Kidney glomerular epithelial cell (primary cell): ENCODE results near the gene C19orf81.

Source experiments
- DNase-seq: peaks from one replicate; lab custom pipeline; 2025; lab: John Stamatoyannopoulos, UW

C19orf81 gene

DNA sequence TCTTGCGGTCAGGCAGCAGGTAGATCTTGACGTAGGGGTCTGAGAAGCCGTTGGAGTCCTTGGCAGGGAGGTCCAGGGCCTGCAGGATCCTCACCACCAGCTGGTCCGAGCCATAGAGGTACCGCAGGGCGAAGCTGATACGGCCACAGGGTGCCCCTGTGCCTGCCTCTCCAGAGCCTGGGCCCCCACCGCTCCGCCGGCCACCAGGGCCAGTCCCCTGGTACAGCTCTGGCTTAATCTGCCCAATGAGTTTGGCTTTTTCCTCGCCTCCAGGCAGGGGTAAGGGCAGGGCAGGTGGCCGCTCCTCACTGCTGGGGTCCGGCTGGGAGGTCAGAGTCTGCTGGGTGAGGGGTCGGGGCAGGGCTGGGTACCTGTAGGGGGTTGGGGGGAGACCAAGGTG lies 19.4 kb upstream of the C19orf81 start:
- no peak for DNase-seq

DNA sequence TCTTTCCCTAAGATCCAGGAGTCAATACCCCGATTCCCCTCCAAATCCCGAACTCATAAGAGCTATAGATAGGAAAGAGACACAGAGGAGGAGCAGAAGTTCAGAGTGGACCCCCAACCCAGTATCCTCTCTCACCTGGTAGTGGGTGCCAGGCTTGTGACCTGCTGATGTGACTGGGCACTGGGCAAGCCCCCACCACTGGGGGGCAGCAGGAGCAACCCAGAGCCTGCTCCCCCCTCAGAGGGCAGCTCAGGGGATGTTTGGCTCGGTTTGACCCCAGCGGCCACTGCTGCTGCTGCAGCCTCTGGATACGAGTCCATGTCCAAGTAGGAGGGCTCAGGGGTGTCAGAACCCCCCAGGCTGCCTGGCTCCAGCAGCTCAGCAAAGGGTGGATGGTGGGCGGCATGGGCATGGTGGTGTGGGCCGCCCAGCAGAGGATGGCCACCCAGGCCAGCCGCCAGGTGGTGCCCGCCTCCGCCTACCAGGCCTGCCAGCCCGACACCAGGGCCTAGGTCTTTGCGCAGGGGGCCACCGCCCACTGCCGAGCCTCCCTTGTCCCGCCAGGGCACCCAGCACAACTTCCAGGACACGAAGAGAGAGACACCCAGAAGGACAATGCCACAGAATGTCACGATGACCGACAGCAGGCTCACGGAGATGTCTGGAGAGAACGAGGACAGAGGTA lies 17.0 kb upstream of the C19orf81 start:
- no peak for DNase-seq

DNA sequence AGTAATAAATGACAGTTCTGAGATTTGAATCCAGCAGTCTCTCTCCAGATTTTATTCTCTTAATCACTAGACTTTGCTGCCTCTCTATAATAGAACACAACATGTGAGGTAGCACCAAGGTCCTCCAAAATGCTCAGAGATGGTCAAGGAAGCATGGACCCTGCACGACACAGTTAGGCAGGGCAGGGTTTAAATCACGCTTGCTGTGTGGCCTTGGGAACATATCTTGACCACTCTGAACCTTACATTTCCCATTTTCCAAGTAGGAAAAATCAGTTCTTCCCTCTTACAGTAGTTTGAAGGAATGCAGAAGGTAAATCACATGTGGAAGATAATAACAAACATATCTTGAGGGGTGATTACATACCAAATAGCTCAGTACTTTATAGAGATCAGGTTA lies 15.9 kb upstream of the C19orf81 start:
- DNase-seq = no peak

DNA sequence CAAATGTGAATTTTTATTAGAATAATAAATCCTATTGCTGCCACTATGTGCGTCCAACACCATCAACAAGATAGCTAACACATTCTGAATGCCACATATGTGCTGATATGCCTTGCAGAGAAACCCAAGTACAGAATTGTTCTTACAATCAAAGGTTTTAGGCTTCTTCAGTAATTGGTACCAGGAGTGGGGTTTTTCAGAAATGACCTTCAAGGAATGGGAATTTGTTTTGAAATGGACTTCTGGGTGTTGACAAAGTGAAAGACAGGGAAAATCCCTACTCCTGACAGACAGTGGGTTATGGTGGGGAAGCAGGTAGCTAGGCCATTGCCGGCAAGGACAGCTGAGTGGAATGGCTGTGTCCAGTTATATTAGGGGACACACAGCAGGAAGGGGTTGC lies 15.3 kb upstream of the C19orf81 start:
- DNase-seq = no peak

DNA sequence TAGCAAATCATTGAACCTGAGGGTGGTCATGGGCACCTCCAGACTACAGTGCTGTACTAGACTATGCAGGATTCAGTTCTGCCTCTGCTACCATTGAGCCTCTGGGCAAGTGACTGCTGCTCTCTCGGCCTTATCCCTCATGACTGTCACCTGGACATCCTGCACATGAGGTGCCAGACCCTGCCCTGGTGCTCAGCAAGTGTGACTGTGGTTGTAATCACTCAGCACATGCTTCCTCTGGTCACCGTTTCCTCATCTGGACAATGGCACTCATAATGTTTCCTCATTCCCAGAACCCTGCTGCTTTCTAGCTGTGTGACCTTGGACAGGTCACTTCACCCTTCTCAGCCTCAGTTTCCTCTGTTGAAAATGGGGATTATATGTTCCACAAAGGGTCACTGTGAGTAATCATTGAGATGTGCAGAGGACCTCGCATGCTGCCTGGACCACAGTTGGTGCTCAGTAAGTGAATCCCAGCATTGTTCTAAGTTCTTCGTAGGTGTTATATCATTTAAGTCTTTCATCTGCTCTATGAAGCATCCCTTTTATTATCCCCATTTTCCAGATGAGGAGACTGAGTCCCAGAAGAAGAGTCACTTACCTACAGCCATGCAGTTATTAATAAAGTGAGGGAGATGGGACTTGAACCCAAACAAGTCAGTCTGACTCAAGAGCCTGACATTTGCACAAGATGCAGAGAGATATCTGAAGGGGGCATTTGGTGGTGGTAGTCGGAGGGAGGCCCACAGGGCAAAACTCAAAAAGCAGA lies 12.7 kb upstream of the C19orf81 start:
- no peak for DNase-seq

DNA sequence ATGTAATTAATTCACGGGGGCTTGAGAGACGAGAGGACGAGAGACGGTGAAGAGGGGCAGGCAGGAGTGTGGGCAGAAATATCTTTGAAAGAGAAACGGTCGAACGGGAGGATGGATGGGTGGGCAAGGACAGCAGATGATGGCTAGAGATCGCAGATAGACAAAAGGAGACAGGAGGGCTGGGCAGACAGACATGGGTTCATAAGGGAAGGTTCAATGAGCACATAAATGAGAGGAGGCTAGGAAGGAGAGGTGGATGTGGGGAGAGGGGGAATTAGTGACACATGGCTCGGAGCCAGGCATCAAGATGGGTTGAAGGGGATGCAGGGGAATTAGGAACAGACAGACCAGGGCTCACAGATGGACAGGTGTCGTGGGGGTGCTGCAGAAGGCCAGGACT lies 10.6 kb upstream of the C19orf81 start:
- DNase-seq = no peak

DNA sequence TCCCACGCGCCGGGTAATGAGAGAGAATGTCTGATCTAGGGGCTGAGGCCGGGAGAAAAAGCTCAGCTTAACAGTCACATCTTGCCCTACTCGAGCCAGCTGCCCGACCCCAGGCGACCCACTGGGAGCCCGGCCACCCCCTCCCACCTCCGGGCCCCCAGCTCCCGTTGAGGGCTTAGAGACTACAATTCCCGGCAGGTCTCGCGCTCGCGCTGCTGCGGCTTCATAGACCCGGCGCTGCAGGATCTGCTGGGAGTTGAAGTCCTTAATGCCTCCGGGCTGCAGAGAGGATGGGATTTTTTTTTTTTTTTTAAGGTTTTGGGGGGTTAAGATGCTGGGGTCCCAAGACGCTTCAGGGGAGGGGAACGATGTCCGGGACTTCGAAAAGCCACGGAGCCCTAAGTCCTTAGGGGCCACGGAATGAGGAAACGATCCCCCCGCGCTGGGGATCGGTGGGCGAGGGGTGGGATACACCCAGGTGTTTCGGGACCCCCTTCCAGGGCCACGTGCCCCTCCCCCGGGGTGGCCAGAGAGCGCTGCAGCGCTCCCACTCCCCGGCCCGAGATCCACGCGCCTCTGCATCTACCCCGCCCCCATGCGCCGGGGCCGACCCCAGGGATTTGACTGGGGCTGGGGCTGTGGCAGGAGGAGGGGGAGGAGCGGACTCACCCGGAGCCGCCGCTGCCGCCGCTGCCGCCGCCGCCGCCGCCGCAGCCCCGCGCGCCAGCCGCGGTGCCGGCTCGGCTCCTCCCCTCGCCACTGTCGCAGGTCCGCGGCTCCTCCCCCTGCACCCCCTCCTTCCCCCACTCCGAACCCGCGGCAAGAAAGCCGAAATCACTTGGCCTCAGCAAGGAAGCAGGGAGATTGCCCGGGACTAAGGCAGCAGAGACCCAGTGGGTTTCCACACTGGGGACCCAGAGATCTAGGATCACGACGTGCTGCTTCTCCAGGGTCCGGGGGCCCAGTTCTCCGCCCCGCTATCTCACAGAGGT lies 9.8 kb upstream of the C19orf81 start, which contains the start of gene SYT3:
TSS of gene SYT3 (minus strand) at position 761 of the 992 bp plus-strand sequence. CDS start 2,470 bp downstream, outside the sequence.
- DNase-seq = peak; percentile 4

DNA sequence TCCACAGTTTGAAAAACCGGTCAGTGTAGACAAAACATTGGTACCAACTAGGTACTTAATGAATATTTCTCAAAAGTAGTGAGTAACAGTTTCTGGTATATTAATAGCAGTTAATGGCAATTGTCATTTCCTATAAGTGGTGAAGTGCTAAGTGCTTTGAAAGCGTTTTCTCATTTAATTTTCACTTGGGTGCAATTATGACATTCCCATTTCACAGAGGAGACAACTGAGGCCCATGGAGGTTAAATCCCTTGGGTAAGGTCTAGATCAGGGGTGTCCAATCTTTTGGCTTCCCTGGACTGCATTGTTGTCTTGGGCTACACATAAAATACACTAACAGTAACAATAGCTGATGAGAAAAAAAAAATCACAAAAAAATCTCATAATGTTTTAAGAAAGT lies 8.9 kb upstream of the C19orf81 start:
- DNase-seq = no peak

DNA sequence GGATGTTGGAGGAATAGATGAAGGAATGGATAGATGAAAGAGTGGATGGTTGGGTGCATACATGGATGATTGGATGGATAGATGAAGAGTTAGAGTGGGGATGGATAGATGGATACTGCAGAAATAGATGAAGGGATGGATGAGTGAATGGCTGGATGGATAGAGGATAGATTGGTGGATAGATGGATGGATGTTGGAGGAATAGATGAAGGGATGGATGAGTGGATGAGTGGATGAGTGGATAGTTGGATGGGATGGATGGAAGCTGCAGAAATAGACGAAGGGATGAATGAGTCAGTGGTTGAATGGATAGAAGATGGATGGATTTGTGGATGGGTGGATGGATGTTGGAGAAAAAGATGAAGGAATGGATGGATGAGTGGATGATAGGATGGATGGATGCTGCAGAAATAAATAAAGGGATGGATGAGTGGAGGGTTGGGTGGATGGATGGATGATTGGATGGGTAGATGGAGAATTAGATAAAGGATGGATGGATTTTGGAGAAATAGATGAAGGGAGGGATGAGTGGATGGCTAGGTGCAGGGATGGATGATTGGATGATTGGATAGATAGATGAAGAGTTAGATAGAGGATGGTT lies 4.8 kb upstream of the C19orf81 start:
- no peak for DNase-seq

DNA sequence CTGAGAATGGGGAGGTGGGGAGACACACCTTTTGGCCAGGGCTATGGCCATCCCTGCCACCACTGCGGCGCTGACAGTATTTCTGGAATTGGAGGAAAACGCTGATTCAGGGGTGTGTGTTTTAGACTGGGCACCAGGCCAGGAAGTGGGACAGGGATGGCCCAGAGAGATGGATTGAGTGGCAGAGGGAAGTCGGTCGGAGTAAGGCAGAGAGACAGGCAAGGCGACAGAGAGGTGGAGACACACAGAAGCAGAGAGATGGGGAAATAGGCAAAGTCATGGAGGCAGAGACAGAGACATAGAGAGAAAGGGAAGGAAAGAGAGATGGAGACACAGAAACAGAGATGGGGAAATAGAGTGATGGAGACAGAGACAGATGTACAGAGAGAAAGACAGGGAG lies 4.1 kb upstream of the C19orf81 start:
- DNase-seq = no peak

DNA sequence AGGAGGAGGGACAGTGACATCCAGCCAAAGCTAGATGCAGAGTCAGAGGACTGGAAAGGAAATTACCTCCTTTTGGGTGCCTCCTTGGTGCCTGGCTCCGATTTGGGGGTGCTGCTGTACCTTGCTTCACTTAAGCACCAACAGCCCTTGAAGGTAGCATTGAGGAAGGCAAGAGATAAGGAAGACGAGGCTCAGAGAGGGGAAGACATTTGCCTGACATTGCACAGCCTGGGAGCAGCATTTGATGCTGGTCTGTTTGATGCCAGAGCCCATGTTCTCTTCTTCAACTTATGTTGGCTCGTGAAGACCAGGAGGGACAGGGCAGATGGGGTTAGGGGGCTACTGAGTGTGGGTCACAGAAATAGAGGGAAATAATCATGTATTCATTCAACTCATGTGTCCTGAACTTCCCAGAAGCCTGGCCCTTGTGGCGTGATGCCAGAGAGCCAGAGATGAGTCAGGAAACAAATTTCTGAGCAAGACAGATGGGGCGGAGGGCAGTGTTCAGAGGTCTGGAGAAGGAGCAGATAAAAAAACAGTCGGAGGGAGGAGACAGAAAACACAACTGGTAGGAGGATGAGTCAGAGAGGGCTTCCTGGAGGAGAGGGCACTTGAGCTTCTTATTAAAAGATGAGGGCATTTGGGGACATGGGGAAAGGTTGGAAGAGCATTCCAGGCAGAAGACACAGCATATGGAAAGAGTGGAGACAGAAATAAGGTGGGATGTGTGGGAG lies 3.0 kb upstream of the C19orf81 start:
- peak; percentile 72 for DNase-seq

DNA sequence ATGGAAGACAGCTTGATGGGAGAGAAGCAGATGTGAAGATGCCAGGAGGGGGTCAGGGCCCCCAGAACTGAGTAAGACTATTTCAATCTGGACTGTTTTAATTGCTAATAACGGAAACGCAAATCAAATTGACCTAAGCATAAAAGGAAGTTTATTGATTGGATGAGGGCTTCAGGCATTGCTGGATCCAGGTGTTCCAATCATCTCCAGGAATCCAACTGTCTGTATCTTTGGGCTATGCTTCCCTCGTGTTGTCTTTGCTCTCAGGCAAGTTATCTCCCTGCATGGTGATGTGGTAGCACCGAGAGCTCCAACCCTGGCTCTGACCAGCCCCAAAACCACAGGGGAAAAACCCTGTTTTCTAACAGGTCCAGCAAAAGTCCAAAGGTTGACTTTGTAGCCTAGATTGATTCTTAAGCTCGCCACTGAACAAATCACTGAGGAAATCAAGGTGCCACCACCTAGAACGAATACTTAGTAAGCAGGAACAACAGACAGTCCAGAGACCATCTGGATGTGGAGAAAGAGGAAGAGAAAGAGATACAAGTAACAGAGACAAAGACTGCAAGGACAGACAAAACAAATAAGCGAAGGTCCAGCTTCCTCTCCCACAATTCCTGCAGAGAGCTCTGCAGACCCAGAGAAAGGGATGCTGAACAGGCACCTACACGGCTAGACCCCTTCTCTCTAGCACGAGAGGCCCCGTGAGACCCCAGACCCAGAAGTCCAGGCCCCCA lies 1.2 kb upstream of the C19orf81 start:
- no peak for DNase-seq

DNA sequence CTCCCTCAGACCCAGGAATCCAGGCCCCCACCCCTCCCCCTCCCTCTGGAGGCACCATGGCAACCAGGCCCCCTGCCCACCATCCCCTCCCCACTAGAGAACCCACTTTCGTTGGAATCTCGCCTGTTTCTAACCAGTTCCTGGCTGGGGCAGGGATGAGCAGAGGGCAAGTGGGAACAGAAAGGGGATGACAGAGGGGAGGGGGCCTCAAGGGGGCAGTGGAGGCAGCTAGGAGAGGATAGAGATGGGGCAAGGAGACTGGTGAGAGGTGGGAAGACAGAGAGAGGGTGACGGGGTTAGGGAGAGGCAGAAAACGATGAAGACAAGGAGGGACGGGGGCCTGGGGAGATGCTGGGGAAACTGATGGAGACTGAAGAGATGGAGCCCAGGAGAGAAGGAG lies 586 bp upstream of the C19orf81 start:
- DNase-seq = no peak

DNA sequence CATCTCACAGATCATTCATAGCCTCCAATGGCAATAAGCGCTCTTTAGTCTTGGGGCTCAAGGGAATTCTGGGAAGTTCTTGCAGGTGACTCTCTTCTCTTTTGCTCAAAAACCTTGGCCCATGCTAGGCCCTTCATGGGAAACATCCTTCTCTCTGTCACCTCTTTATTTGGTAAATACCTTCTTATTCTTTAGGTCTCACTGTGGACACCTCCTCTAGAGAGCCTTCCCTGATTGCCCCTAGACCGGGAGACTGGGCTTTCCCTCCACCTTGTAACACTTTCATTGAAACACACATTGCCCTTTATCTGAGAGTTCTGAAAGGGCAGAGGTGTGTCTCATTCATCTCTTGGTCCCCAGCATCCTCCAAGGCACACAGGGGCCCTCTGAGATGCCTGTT lies 1.9 kb downstream of the C19orf81 start:
- DNase-seq = no peak

DNA sequence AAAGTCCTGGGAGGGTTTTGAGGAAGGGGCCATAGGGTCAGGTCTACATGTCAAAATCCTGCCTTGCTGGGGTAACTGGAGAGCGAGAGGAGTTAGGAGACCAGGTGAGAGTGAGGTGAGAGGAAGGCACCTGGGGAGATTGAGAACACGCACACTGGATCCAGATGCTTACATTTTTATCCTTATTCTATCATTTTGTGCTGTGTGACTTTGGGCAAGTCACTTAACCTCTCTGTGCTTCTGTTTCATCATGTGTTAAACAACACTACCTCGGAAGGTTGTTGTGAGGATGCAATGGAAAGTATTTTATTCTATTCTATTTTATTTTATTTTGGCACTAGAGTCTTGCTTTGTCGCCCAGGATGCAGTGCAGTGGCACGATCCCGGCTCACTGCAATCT lies 3.5 kb downstream of the C19orf81 start:
- no peak for DNase-seq

DNA sequence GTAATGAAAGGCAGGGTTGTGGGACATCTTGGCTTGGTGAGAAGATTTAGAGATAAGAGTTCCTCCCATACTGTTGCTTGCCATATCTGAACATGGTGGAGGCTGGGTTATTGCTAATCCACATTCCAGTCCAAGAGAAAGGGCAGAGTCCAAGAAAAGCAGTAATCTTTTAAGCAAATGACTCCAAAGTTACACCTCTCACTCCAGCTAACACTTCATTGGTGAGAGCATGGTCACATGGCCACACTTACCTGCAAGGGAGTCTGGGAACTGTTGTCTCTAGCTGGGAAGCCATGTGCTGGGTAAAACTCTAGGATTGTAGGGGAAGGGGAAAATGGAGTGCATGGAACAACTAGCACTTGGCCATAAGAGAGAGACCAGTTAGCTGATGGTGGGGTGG lies 5.6 kb downstream of the C19orf81 start:
- DNase-seq = no peak

DNA sequence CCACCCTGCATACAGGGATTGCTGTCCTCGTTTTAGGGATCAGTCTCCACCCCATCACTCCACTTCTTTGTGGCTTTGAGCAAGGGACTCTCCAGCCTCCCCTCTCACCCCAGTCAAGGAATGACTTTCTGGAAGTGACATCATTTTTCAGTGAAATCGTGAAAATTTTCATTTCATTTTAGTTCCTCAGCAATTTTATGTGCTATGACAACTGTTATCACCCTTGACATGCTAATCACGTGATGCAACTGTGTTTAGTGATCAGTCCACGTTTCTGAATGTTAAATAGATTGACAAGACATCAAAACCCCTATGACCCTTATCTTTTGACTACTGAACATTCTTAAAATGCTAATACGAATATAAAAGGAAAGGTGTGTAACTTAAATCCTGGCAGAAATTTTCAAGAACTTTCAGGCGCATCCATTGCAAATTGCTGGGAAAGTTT lies 8.0 kb downstream of the C19orf81 start:
- no peak for DNase-seq

DNA sequence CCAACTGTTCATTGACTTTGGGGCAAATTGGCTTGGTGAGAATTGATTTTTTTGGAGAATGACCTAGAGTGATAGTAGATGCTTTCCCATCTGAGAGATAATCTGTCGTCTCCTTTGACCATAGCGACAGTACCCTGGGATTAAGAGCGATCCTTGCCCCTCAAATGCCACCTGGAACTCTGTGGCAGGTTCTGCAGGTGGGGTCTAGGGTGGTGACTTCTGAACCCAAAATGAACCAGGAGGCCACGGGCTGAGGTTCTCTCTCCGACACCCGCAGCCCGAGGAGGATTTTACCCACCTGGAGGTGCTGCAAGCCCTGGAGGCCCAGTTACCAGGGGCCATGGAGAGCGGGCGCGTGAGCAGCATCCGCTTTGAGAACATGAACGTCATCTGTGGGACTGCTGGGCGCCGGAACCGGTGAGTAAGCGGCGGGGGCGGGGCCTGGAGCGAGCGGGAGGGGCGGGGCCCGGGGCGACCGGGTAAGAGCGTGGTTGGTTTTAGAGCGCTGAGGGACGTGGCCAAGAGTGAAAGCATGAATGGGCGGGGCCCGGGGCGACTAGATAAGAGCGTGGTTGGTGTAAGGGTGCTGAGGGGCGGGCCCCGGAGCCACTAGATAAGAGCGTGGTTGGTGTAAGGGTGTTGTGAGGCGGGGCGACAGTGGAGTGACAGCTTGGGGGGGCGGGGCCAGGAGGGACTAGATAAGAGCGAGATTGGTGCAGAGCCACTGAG lies 8.6 kb downstream of the C19orf81 start:
- DNase-seq = peak; percentile 100

DNA sequence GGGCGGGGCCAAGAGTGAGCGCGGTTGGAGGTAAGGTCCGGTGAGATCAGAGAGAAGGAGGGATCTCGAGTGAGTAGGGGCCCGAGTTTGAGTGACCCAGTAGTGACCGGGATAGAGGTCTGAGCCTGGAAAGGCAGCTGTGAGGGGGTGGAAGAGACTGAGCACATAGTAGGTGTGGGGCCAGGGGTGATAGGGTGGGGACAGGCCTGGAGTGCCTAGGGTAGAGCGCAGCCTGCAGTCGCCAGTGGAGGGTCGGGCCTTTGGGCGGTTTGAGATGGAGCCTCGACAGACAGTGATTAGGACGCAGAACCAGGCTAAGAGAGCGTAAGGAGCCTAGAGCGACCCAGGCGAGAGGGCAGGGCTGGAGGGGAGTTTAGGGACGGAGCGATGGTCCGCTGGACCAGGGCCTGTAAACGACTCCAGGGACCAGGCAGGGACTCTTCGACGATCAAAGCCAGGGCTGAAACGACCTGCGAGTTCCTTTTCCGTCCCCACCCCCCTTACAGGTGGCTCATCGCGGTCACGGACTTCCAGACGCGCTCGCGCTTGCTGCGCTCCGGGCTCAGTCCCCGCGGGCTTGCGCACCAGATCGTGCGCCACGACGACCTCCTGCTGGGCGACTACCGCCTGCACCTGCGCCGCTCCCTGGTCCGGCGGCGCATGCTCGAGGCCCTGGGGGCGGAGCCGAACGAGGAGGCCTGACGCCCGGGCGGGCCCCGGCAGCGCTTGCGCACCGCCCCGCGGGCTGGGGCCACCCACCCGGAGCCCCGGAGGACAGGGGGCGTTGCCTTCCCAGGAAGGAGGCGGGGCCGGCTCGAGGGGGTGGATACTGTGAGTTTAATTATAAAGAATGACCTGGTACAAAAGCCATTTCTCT lies 9.4 kb downstream of the C19orf81 start:
- peak; percentile 71 for DNase-seq
